Neutrophil (primary cell): ENCODE results near the gene KATNAL2.

Source experiments
- H3K27ac ChIP-seq: fragments of 200-600 bp; sonication (generic); 2 replicates; pipeline ENCODE4 v1.5.1; 2016; ENCODE audit warnings: mild to moderate bottlenecking, moderate library complexity
- H3K27me3 ChIP-seq: fragments of 200-600 bp; sonication (generic); 2 replicates; pipeline ENCODE4 v1.6.0; 2016; ENCODE audit warnings: mild to moderate bottlenecking
- H3K36me3 ChIP-seq: fragments of 200-600 bp; sonication (generic); 2 replicates; pipeline ENCODE4 v1.5.1; 2017
- H3K4me1 ChIP-seq, 2 experiments: fragments of 200-600 bp in 1 of 2; sonication (generic) in 1 of 2; 1 replicate in 1 of 2; 2 replicates in 1 of 2; pipeline versions ENCODE4 v1.5.1 to v1.6.1; 2013 to 2016; ENCODE audit warnings: low read depth in 1 of 2, low read length in 1 of 2, mild to moderate bottlenecking in 1 of 2, moderate library complexity in 1 of 2; ENCODE audit not compliant: control insufficient read depth in 1 of 2, insufficient read depth in 1 of 2
- H3K4me3 ChIP-seq, 2 experiments: fragments of 200-600 bp in 1 of 2; sonication (generic) in 1 of 2; 1 replicate in 1 of 2; 2 replicates in 1 of 2; pipeline ENCODE4 v1.5.1; 2013 to 2016; ENCODE audit warnings: low read depth in 1 of 2, low read length in 1 of 2, mild to moderate bottlenecking in 1 of 2, moderate library complexity in 1 of 2
- H3K9me3 ChIP-seq: fragments of 200-600 bp; sonication (generic); 2 replicates; pipeline ENCODE4 v1.5.1; 2016
- CTCF ChIP-seq: fragments of 200-600 bp; sonication (generic); IDR thresholded peaks from 2 replicates; pipeline ENCODE4 v1.5.1; 2016; ENCODE audit warnings: antibody characterized with exemption

Gene KATNAL2

GRCh38 chr18:47121146-47121545 lies 203.7 kb downstream of the KATNAL2 start:
- Histone ChIP-seq H3K4me3 (no peak overlapping the region), H3K36me3 (peaks cover 5% of the 10 kb centered on the region), H3K9me3 (no peaks in the 10 kb centered on the region), H3K4me1 (peaks cover 0 to 14% of the 10 kb centered on the region in 2 experiments), H3K27ac (no peak overlapping the region), H3K27me3 (no peaks in the 10 kb centered on the region)
- no peak for TF ChIP-seq CTCF

GRCh38 chr18:47141289-47141688 lies 223.9 kb downstream of the KATNAL2 start:
- no peaks in the 10 kb centered on the region for H3K27me3 ChIP-seq
- H3K4me1 ChIP-seq, result no peaks in the 10 kb centered on the region
- no peaks in the 10 kb centered on the region for H3K9me3 ChIP-seq
- no peak overlapping the region for H3K27ac ChIP-seq
- H3K36me3 ChIP-seq, result peaks cover under 1% of the 10 kb centered on the region
- TF ChIP-seq CTCF, result no peak
- H3K4me3 ChIP-seq, result no peak overlapping the region

- Histone ChIP-seq H3K9me3 (no peaks in the 10 kb centered on the region), H3K27me3 (no peaks in the 10 kb centered on the region), H3K4me3 (no peak overlapping the region), H3K4me1 (no peaks in the 10 kb centered on the region), H3K36me3 (no peaks in the 10 kb centered on the region), H3K27ac (no peak overlapping the region)
- TF ChIP-seq CTCF, result no peak
Observed at GRCh38 chr18:47143153-47143552, 225.8 kb downstream of the KATNAL2 start.

DNA sequence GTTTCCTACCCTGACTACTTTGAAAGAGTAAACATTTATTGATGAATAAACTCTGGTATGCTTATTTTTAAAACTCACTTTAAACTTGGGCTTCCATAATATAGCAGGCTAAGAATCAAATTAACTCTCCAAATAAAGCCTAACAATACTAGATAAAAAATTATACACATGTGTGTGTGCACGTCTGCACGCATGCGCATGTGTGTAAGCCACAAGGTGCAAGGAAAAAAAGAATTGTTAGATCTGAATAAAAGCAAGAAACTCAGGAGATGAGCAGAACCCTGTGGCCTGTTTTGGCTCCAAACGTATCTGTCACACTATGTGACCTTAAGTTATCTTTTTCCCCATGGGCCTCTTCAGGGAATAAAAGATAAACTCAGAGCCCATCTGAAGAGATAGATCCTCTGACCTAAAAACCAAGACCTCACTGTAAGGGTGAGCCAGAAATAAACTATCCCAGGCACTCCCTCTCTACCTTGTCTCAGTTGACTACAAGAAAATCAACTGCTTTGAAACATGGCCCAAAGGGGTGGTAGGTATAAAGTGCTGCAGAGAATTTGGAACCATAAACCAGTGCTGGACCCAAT lies 226.6 kb downstream of the KATNAL2 start:
- H3K9me3 ChIP-seq, result no peaks in the 10 kb centered on the region
- H3K4me1 ChIP-seq, result no peaks in the 10 kb centered on the region
- no peaks in the 10 kb centered on the region for H3K27me3 ChIP-seq
- H3K4me3 ChIP-seq, result no peak overlapping the region
- no peak for TF ChIP-seq CTCF
- no peak overlapping the region for H3K27ac ChIP-seq
- no peaks in the 10 kb centered on the region for H3K36me3 ChIP-seq

DNA sequence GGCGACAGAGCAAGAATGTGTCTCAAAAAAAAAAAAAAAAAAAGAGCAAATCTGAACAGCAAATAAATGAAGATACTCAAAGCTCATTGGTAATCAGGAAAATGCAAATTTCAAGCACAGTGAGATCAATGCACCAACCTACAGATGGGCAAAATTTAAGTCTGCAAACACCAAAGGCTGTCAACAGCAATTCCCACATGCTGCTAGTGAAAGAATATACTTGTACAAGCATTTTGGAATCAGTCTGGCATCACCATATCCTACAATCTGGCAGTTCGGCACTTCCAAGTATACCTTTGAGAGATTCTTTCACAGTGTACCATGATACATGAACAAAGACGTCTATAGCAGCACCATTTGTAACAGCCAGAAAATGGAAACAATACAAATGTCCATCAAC lies 228.8 kb downstream of the KATNAL2 start:
- H3K27ac ChIP-seq, result no peak overlapping the region
- no peak overlapping the region for H3K4me3 ChIP-seq
- no peaks in the 10 kb centered on the region for H3K27me3 ChIP-seq
- no peaks in the 10 kb centered on the region for H3K36me3 ChIP-seq
- TF ChIP-seq CTCF, result no peak
- H3K4me1 ChIP-seq, result peaks cover 7 to 14% of the 10 kb centered on the region in 2 experiments
- H3K9me3 ChIP-seq, result no peaks in the 10 kb centered on the region
